Calu3 (cell line): ENCODE measurements around the gene UMAD1. TPM values are rescaled to one million over a fixed set of nuclear protein-coding genes. Genes with fewer than 3 reads are reported as not detected.

Source experiments
- BruUV-seq: library from RNA; stranded (reverse); fragments of 400-500 nt; replicated peaks from 2 replicates; lab custom pipeline; 2021; lab: Mats Ljungman, UMichigan
- CTCF ChIA-PET: fragments of 300-600 bp; sonication (Branson Sonifier 250); formaldehyde crosslinking; loops from one replicate; lab custom pipeline; 2022; ENCODE audit warnings: antibody characterized with exemption; lab: Charles Lee
- DNase-seq: peaks from one replicate; pipeline ENCODE4 v3.0.0; 2022
- H3K27ac Mint-ChIP-seq: one replicate; pipeline ENCODE4 v1.8.0; 2022; ENCODE audit warnings: mixed read lengths; ENCODE audit not compliant: unreplicated experiment
- H3K27me3 Mint-ChIP-seq: one replicate; pipeline ENCODE4 v1.8.0; 2022; ENCODE audit warnings: mixed read lengths; ENCODE audit not compliant: unreplicated experiment
- H3K36me3 Mint-ChIP-seq: one replicate; pipeline ENCODE4 v1.8.0; 2022; ENCODE audit warnings: mild to moderate bottlenecking, moderate library complexity, mixed read lengths; ENCODE audit not compliant: insufficient read depth, unreplicated experiment
- H3K4me1 Mint-ChIP-seq: one replicate; pipeline ENCODE4 v1.8.0; 2022; ENCODE audit warnings: mild to moderate bottlenecking, low read depth, mixed read lengths; ENCODE audit not compliant: unreplicated experiment
- H3K4me3 Mint-ChIP-seq: one replicate; pipeline ENCODE4 v1.8.0; 2022; ENCODE audit warnings: mild to moderate bottlenecking, low read depth, moderate library complexity, mixed read lengths; ENCODE audit not compliant: unreplicated experiment
- H3K9me3 Mint-ChIP-seq: one replicate; pipeline ENCODE4 v1.8.0; 2022; ENCODE audit warnings: low read depth, mixed read lengths; ENCODE audit not compliant: unreplicated experiment
- intact Hi-C: fragments of 100-400 bp; cut with micrococcal nuclease; formaldehyde crosslinking; loops from one replicate; pipeline ENCODE4 v1.10.0; 2022; ENCODE audit not compliant: unreplicated experiment
- total RNA-seq: library from RNA; stranded (reverse); gene quantifications from 2 replicates; pipeline ENCODE4 v1.2.3, GENCODE V29; 2022
- TF ChIP-seq, protein P1 (sequence below): fragments of 200-600 bp; IDR thresholded peaks from one replicate; pipeline ENCODE4 v1.8.0; 2022; ENCODE audit warnings: antibody characterized with exemption; ENCODE audit not compliant: unreplicated experiment

UMAD1 gene
- total RNA-seq, 1 experiment from 2014 or later: 25.2 TPM

DNA sequence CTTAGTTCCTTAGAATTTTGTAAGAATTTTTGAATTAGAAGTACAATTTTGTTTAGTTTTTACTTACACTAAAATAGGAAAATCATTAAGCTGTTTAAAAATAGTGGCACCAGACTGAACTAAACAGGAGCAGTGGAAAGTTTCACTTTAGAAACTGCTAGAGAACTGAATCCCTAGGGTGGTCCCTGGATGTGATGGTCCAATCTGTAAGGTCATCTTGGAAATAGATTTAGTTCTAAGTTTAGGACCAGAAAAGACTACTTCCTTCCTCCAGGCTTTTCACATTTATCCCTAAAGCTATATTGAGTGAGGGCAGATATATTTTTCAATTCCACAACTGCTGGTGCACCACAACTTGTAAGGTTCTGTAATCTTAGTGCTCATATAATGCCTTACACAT, 58.8 kb downstream of the UMAD1 start:
- TF ChIP-seq, protein P1, sequence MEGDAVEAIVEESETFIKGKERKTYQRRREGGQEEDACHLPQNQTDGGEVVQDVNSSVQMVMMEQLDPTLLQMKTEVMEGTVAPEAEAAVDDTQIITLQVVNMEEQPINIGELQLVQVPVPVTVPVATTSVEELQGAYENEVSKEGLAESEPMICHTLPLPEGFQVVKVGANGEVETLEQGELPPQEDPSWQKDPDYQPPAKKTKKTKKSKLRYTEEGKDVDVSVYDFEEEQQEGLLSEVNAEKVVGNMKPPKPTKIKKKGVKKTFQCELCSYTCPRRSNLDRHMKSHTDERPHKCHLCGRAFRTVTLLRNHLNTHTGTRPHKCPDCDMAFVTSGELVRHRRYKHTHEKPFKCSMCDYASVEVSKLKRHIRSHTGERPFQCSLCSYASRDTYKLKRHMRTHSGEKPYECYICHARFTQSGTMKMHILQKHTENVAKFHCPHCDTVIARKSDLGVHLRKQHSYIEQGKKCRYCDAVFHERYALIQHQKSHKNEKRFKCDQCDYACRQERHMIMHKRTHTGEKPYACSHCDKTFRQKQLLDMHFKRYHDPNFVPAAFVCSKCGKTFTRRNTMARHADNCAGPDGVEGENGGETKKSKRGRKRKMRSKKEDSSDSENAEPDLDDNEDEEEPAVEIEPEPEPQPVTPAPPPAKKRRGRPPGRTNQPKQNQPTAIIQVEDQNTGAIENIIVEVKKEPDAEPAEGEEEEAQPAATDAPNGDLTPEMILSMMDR: no peak
- CTCF ChIA-PET: no interaction called here
- Mint-ChIP-seq H3K4me3 (no peak overlapping the region), H3K36me3 (peaks cover 7% of the 10 kb centered on the region), H3K27ac (no peak overlapping the region), H3K27me3 (no peaks in the 10 kb centered on the region), H3K9me3 (no peaks in the 10 kb centered on the region), H3K4me1 (peaks cover 43% of the 10 kb centered on the region)
- BruUV-seq: no TSS peak
- intact Hi-C loops: loop anchor here (5.0 to 10.0 kb wide), 4 partner anchors 33 to 495 kb away; no protein-coding TSS in a partner anchor
- DNase-seq: no peak

DNA sequence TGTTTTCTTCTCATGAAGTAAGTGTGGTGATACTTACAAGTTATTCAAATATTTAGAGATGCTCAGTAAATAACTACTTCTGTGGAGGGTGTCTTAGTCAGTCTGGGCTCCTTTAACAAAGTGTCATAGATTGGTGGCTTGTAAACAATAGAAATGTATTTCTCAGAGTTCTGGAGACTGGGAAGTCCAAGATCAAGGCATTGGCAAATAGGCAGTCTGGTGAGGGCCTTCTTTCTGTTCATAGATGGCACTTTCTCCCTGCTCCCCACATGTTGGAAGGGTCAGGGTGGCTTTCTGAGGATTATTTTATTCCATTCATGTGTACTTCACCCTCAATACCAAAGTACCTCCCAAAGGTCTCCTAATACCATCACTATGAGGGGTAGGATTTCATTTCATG, 59.4 kb downstream of the UMAD1 start:
- peaks cover 37% of the 10 kb centered on the region for H3K4me1 Mint-ChIP-seq
- no peak overlapping the region for H3K27ac Mint-ChIP-seq
- no peak for DNase-seq
- no peak overlapping the region for H3K4me3 Mint-ChIP-seq
- no peaks in the 10 kb centered on the region for H3K27me3 Mint-ChIP-seq
- intact Hi-C loops: loop anchor here (5.0 to 10.0 kb wide), 4 partner anchors 32 to 495 kb away; no protein-coding TSS in a partner anchor
- TF ChIP-seq, protein P1: no peak
- BruUV-seq: no TSS peak
- peaks cover 7% of the 10 kb centered on the region for H3K36me3 Mint-ChIP-seq
- CTCF ChIA-PET: no interaction called here
- H3K9me3 Mint-ChIP-seq: no peaks in the 10 kb centered on the region

DNA sequence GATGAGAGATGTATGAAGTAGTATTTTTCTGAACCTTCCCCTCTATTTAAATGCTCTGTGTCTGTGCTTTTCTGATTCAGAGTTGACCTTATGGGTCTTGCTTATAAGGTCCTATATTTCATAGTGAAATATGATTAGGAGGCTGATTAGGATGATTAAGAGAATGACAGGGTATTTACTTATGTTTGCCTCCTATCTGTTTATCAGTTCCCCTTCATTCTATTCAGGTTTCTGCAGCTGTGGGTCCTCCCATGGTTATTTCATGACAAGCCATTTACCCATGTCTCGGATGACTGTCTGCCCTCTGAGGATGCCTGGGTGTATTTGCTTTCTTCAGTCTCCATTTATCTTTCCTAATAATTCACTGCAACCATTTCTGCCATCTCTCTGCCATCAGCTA, 61.0 kb downstream of the UMAD1 start:
- TF ChIP-seq, protein P1: no peak
- H3K9me3 Mint-ChIP-seq: no peaks in the 10 kb centered on the region
- H3K4me1 Mint-ChIP-seq: peaks cover 21% of the 10 kb centered on the region
- H3K27me3 Mint-ChIP-seq: no peaks in the 10 kb centered on the region
- intact Hi-C loops: no loop called here
- peaks cover 4% of the 10 kb centered on the region for H3K36me3 Mint-ChIP-seq
- BruUV-seq: no TSS peak
- CTCF ChIA-PET: no interaction called here
- H3K4me3 Mint-ChIP-seq: no peak overlapping the region
- no peak overlapping the region for H3K27ac Mint-ChIP-seq
- no peak for DNase-seq

DNA sequence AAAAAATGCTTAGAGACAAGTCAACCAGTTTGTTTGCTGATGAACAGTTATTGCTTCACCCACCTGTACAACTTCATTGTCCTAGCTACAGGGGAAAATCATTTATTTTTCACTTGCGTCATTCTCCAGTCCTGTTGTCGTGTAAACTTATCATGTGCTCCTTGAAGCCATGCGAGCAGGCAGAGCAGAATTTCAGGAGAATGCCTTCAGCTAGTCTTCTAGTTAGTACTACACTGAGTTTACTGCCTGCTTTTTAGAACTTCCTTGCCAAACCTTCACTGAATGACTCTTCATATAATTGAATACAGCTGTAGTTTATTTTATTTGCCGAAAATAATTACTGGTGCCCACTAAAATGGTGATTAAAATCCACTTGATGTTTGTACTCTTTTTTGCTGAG, 62.3 kb downstream of the UMAD1 start:
- Mint-ChIP-seq H3K4me1 (peaks cover 10% of the 10 kb centered on the region), H3K9me3 (no peaks in the 10 kb centered on the region), H3K27me3 (no peaks in the 10 kb centered on the region), H3K4me3 (no peak overlapping the region), H3K36me3 (no peaks in the 10 kb centered on the region), H3K27ac (no peak overlapping the region)
- no peak for DNase-seq
- CTCF ChIA-PET: no interaction called here
- intact Hi-C loops: no loop called here
- no TSS peak for BruUV-seq
- TF ChIP-seq, protein P1: no peak
